Kidney epithelial cell (primary cell): ENCODE data around the gene CCSAP. TPM values are rescaled to one million over a fixed set of nuclear protein-coding genes. Genes with fewer than 3 reads are reported as not detected.
"Not testable (repeated sequence)": the region's sequence is repeated elsewhere in the genome, so short reads cannot be mapped to it uniquely, and the experiment has no call there.

Experiments used
- DNase-seq: peaks from one replicate; pipeline ENCODE4 v3.0.0-alpha.2; 2010; ENCODE audit warnings: low read depth
- H3K27me3 ChIP-seq: 2 replicates; pipeline ENCODE4 v1.6.0; 2011; ENCODE audit warnings: low read length; ENCODE audit not compliant: control insufficient read depth, insufficient read depth
- H3K36me3 ChIP-seq: 2 replicates; pipeline ENCODE4 v1.5.1; 2011; ENCODE audit warnings: low read length; ENCODE audit not compliant: control insufficient read depth, insufficient read depth
- H3K4me3 ChIP-seq: 2 replicates; pipeline ENCODE4 v1.5.1; 2011; ENCODE audit warnings: low read depth, mild to moderate bottlenecking, control low read depth, low read length
- total RNA-seq: library from RNA; depleted of rRNA; stranded (reverse); fragments of >200 nt; gene quantifications from 2 replicates; pipeline ENCODE4 v1.2.3, GENCODE V29; 2015
- TF ChIP-seq, protein P1 (sequence below): IDR thresholded peaks from 2 replicates; pipeline ENCODE4 v1.5.1; 2011; ENCODE audit warnings: mild to moderate bottlenecking, moderate library complexity, low read length, control low read depth, inconsistent platforms; ENCODE audit not compliant: insufficient read depth, poor library complexity, severe bottlenecking

The CCSAP gene
- total RNA-seq, 1 donor from 2014 or later, result 3.0 TPM

DNA sequence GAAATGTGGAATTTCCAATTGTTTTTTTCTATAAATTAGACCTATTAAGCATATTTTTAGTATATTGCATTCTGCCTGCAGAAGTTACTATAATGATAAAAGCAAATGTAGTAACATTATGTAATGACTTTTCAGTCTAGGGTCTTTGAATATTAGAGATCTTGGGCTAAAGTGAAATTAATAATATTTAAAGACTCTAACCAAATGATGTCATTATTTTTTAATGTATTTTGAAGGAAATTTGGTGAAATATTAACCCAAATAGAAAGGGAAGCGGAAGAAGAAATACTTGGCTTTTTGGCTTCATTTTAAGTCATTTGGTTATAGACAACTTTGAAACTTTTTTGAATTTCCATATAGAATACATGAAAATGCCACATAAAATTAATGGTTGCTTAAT, 45.1 kb downstream of the CCSAP start:
- Histone ChIP-seq H3K27me3 (no peaks in the 10 kb centered on the region), H3K4me3 (no peak overlapping the region), H3K36me3 (no peaks in the 10 kb centered on the region)
- no peak for DNase-seq
- TF ChIP-seq, protein P1, sequence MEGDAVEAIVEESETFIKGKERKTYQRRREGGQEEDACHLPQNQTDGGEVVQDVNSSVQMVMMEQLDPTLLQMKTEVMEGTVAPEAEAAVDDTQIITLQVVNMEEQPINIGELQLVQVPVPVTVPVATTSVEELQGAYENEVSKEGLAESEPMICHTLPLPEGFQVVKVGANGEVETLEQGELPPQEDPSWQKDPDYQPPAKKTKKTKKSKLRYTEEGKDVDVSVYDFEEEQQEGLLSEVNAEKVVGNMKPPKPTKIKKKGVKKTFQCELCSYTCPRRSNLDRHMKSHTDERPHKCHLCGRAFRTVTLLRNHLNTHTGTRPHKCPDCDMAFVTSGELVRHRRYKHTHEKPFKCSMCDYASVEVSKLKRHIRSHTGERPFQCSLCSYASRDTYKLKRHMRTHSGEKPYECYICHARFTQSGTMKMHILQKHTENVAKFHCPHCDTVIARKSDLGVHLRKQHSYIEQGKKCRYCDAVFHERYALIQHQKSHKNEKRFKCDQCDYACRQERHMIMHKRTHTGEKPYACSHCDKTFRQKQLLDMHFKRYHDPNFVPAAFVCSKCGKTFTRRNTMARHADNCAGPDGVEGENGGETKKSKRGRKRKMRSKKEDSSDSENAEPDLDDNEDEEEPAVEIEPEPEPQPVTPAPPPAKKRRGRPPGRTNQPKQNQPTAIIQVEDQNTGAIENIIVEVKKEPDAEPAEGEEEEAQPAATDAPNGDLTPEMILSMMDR, result no peak

DNA sequence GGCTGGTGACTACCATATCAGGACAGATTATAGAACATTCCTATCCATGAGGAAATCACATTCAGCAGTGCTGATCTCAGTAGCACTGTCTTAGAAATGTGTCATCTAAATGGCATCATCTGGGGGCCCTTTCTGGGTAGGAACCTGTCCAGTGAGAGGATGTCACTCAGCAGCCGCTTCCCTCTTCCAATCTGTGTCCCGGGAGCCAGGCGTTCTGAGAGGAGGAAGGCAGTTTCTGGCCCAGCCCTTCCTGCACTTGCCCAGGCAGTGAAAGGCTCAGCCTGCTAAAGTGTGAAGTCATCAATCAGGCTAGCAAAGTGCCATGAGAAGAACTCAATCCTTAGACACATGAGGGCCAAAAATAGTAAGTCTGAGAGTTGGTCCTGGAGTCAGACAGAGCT, 46.3 kb downstream of the CCSAP start:
- H3K36me3 ChIP-seq, result no peaks in the 10 kb centered on the region
- H3K27me3 ChIP-seq, result no peaks in the 10 kb centered on the region
- TF ChIP-seq, protein P1, result no peak
- no peak for DNase-seq
- no peak overlapping the region for H3K4me3 ChIP-seq

DNA sequence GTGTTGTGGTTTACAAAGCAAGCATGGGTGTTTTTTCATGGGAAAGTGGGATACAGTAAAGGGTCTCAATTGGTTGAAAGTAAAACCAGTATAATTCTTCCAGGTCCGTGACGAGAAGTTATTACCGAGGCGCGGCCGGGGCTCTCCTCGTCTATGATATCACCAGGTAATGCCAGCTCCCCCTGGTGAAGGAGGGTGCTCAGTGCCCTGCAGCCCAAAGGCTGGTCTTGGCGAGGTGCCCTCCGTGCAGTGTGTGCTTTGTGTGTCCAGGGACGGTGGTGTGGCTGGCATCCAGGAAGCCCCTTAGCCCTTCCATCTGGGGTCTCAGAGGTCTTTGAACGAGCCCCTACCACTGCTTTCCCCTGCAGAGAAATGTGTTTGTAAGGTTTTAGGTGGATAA, 47.1 kb downstream of the CCSAP start:
- TF ChIP-seq, protein P1, result no peak
- Histone ChIP-seq H3K4me3 (no peak overlapping the region), H3K27me3 (no peaks in the 10 kb centered on the region), H3K36me3 (peaks cover 2% of the 10 kb centered on the region)
- no peak for DNase-seq

DNA sequence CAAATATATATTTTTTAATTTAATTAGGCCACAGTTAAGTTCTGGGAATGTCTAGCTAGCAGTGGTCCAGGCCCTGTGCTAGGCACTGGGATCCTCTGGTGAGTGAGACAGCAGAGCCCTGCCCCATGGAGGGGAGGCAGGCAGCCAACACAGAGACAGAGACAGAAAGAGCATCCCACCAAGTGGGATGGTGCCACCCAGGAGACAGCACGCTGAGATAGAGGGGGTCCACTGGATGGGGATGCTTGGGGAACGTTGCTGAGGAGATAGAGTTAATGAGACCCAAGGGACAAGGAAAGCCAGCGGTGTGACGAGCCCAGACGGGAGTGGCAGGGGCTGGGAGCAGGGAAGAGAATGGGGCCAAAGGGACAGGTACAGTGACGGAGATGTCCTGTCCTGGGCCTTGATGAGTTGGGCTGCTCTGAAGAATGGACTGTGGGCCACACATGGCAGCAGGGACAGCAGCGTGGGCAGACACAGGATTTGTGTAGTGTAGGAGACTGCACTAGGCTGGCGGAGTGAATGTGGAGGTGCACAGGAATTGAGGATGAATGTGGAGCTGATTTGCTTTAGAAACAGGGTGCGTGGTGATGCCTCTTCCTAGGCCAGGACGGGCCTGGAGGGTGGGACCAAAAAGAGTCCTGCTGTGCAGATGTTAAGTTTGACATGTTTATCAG, 49.2 kb downstream of the CCSAP start:
- Histone ChIP-seq H3K36me3 (peaks cover 2% of the 10 kb centered on the region), H3K27me3 (no peaks in the 10 kb centered on the region), H3K4me3 (no peak overlapping the region)
- TF ChIP-seq, protein P1, result no peak
- DNase-seq, result no peak

DNA sequence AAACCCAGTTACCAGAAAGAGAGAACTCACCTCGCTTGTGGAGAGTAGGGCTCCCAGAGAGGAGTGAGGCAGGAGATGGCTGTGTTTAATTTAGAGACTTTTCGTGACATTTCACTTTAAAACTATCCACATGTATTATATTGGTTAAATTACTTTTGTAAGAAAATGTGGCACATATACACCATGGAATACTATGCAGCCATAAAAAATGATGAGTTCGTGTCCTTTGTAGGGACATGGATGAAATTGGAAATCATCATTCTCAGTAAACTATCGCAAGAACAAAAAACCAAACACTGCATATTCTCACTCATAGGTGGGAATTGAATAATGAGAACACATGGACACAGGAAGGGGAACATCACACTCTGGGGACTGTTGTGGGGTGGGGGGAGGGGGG, 51.2 kb downstream of the CCSAP start:
- DNase-seq, H3K4me3 ChIP-seq, H3K36me3 ChIP-seq, H3K27me3 ChIP-seq: not testable (repeated sequence)

DNA sequence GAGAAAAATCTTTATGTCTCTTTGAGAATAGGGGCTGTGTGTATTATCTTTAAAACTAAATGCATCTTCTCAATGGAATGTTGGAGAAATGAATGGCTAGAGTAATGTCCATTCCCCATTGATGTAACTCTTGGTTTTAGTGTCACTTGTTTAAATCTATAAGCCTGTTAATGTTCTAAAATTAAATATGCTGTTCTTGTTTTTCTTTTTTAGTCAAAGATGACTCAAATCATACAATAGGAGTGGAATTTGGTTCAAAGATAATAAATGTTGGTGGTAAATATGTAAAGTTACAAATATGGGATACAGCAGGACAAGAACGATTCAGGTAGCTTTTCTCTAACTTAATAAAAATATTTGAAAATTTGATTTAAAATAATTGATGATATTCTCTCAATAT, 54.3 kb downstream of the CCSAP start:
- TF ChIP-seq, protein P1, result no peak
- DNase-seq, result no peak
- no peaks in the 10 kb centered on the region for H3K27me3 ChIP-seq
- H3K4me3 ChIP-seq, result no peak overlapping the region
- peaks cover 2% of the 10 kb centered on the region for H3K36me3 ChIP-seq
